Activated T-cell treated with anti-CD3 and anti-CD28 coated beads, Interleukin-2, amount 50 U/mL, for 72 hours (primary cell): ENCODE results near the gene TNS3. TPM values are rescaled to one million over a fixed set of nuclear protein-coding genes. Genes with fewer than 3 reads are reported as not detected.
A peak's percentile ranks its signal among the peaks of the same experiment; 100 is the strongest.
"Not testable (repeated sequence)": the region's sequence is repeated elsewhere in the genome, so short reads cannot be mapped to it uniquely, and the experiment has no call there.

ENCODE experiments used
- ATAC-seq, 2 donors: fragments of 150-1000 bp; cut with Tn5 transposase; replicated peaks in 1 of 2; 2 replicates each; pipeline ENCODE4 v1.10.0; 2021; ENCODE audit warnings: moderate library complexity in 2 of 2, mild to moderate bottlenecking in 1 of 2
- DNase-seq, 2 donors: peaks; one replicate each; pipeline ENCODE4 v3.0.0; 2021 to 2022; ENCODE audit warnings: mixed read lengths in 1 of 2
- H3K27ac Mint-ChIP-seq: one replicate; pipeline ENCODE4 v1.8.0; 2022; ENCODE audit warnings: mild to moderate bottlenecking, moderate library complexity, mixed read lengths
- H3K27me3 Mint-ChIP-seq: one replicate; pipeline ENCODE4 v1.8.0; 2022; ENCODE audit warnings: low read depth, mixed read lengths
- H3K36me3 Mint-ChIP-seq, 2 donors: one replicate each; pipeline ENCODE4 v1.8.0; 2022; ENCODE audit warnings: mixed read lengths in 2 of 2, mild to moderate bottlenecking in 1 of 2; ENCODE audit not compliant: insufficient read depth in 2 of 2
- H3K4me1 Mint-ChIP-seq: one replicate; pipeline ENCODE4 v1.8.0; 2022; ENCODE audit warnings: low read depth, mixed read lengths
- H3K4me3 Mint-ChIP-seq, 2 donors: one replicate each; pipeline ENCODE4 v1.8.0; 2022; ENCODE audit warnings: mild to moderate bottlenecking in 2 of 2, mixed read lengths in 2 of 2, moderate library complexity in 2 of 2
- H3K9me3 Mint-ChIP-seq, 2 donors: one replicate each; pipeline ENCODE4 v1.8.0; 2022; ENCODE audit warnings: mixed read lengths in 2 of 2
- total RNA-seq, 2 donors: library from RNA; stranded (reverse); gene quantifications; one replicate each; pipeline ENCODE4 v1.2.3, GENCODE V29; 2022

Gene TNS3
- total RNA-seq, 2 donors from 2014 or later: 0.29 to 1.2 TPM

- Mint-ChIP-seq H3K36me3 (peaks cover 0 to 2% of the 10 kb centered on the region in 2 donors), H3K4me3 (no peak overlapping the region), H3K27me3 (no peaks in the 10 kb centered on the region), H3K9me3 (peaks cover 0 to 4% of the 10 kb centered on the region in 2 donors), H3K4me1 (no peaks in the 10 kb centered on the region), H3K27ac (no peak overlapping the region)
- DNase-seq: no peak
- no peak for ATAC-seq
These were observed 319.0 kb downstream of the TNS3 start for GRCh38 chr7:47262881-47263280.

DNA sequence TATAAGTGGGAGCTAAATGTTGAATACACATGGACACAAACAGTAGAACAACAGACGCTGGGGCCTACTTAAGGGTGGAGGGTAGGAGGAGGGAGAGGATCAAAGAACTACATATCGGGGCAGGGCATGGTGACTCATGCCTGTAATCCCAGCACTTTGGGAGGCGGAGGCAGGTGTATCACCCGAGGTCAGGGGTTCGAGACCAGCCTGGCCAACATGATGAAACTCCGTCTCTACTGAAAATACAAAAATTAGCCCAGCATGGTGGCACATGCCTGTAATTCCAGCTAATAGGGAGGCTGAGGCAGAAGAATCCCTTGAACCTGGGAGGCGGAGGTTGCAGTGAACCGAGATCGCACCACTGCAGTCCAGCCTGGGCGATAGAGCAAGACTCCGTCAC, 319.8 kb downstream of the TNS3 start:
- not testable (repeated sequence) for ATAC-seq

GRCh38 chr7:47260270-47260669, 321.6 kb downstream of the TNS3 start:
- Mint-ChIP-seq H3K4me1 (no peaks in the 10 kb centered on the region), H3K27ac (no peak overlapping the region), H3K27me3 (peaks cover 17% of the 10 kb centered on the region), H3K36me3 (peaks cover 0 to 2% of the 10 kb centered on the region in 2 donors), H3K9me3 (peaks cover 0 to 4% of the 10 kb centered on the region in 2 donors), H3K4me3 (no peak overlapping the region)
- DNase-seq: no peak
- no peak for ATAC-seq

More for the DNA sequence above, 319.8 kb downstream of the TNS3 start:
- not testable (repeated sequence) for H3K4me3 Mint-ChIP-seq, H3K36me3 Mint-ChIP-seq, DNase-seq, H3K27ac Mint-ChIP-seq, H3K4me1 Mint-ChIP-seq, H3K9me3 Mint-ChIP-seq, H3K27me3 Mint-ChIP-seq

GRCh38 chr7:47259682-47260081, 322.2 kb downstream of the TNS3 start:
- DNase-seq: no peak
- H3K4me3 Mint-ChIP-seq: no peak overlapping the region
- H3K4me1 Mint-ChIP-seq: peaks cover 2% of the 10 kb centered on the region
- H3K27ac Mint-ChIP-seq: no peak overlapping the region
- H3K27me3 Mint-ChIP-seq: peaks cover 20% of the 10 kb centered on the region
- peaks cover 0 to 4% of the 10 kb centered on the region in 2 donors for H3K9me3 Mint-ChIP-seq
- peaks cover 0 to 2% of the 10 kb centered on the region in 2 donors for H3K36me3 Mint-ChIP-seq
- no peak for ATAC-seq

- no peak overlapping the region for H3K4me3 Mint-ChIP-seq
- no peak for DNase-seq
- no peak overlapping the region for H3K27ac Mint-ChIP-seq
These were observed 323.1 kb downstream of the TNS3 start for GRCh38 chr7:47258798-47259197.

GRCh38 chr7:47256016-47256415, 325.9 kb downstream of the TNS3 start:
- Mint-ChIP-seq H3K9me3 (peaks cover 0 to 4% of the 10 kb centered on the region in 2 donors), H3K4me3 (no peak overlapping the region), H3K27me3 (peaks cover 28% of the 10 kb centered on the region), H3K27ac (no peak overlapping the region), H3K4me1 (peaks cover 5% of the 10 kb centered on the region), H3K36me3 (peaks cover 0 to 2% of the 10 kb centered on the region in 2 donors)
- DNase-seq (no peak), ATAC-seq (no peak)

More at GRCh38 chr7:47258798-47259197, 323.1 kb downstream of the TNS3 start:
- peaks cover 22% of the 10 kb centered on the region for H3K27me3 Mint-ChIP-seq
- H3K36me3 Mint-ChIP-seq: peaks cover 0 to 2% of the 10 kb centered on the region in 2 donors
- peaks cover 0 to 4% of the 10 kb centered on the region in 2 donors for H3K9me3 Mint-ChIP-seq
- no peak for ATAC-seq
- H3K4me1 Mint-ChIP-seq: peaks cover 5% of the 10 kb centered on the region

DNA sequence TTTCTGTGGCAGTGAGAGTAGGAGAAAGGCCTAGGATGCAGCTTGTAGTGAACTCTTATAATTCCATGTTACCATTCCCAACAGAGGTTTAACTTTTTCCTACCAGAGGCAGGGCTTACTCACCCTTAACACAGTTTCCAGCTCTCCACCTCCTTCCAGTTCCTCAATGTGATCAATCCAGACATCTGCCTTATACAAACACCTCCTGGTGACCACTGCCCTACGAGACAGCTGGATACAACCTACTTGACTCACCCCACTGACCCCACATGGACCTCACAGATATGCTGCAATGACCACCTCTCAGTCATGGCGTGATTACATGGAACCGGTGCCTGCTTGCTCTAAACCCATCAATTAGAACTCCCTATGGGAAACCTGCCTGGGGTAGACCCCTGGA, 326.5 kb downstream of the TNS3 start:
- Mint-ChIP-seq H3K27ac (no peak overlapping the region), H3K27me3 (peaks cover 28% of the 10 kb centered on the region), H3K4me1 (peaks cover 5% of the 10 kb centered on the region), H3K4me3 (no peak overlapping the region), H3K9me3 (peaks cover 0 to 4% of the 10 kb centered on the region in 2 donors), H3K36me3 (peaks cover 0 to 2% of the 10 kb centered on the region in 2 donors)
- DNase-seq (no peak), ATAC-seq (no peak)

DNA sequence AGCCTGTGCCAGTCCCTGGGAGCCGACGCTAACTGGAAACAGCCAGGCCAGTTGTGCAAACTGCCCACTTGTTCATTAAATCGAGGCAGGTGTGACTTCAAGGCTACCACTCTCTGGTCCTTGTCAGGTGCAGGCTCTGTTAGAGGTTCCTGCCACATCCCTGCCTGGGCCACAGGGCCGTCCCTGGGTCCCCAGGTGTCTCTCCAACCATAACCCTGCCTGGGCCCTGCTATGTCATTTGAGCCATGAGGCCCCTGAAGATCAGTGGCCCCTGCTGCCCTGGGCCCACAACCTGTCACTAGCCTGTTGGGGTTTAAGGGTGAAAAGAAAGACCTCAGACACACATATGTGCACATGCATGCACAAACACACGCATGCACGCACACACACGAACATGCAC, 326.9 kb downstream of the TNS3 start:
- H3K36me3 Mint-ChIP-seq: no peaks in the 10 kb centered on the region
- H3K4me1 Mint-ChIP-seq: peaks cover 5% of the 10 kb centered on the region
- no peak for ATAC-seq
- H3K27ac Mint-ChIP-seq: no peak overlapping the region
- peak overlapping the region in 1 of 2 donors; percentile 71 for H3K4me3 Mint-ChIP-seq
- peaks cover 28% of the 10 kb centered on the region for H3K27me3 Mint-ChIP-seq
- H3K9me3 Mint-ChIP-seq: no peaks in the 10 kb centered on the region
- DNase-seq: no peak

- H3K27ac Mint-ChIP-seq: no peak overlapping the region
- H3K36me3 Mint-ChIP-seq: no peaks in the 10 kb centered on the region
- DNase-seq (peak; percentile 54 to 68), ATAC-seq (peak; percentile 82 to 85)
- H3K4me1 Mint-ChIP-seq: peaks cover 5% of the 10 kb centered on the region
- H3K9me3 Mint-ChIP-seq: no peaks in the 10 kb centered on the region
- peak overlapping the region; percentile 64 to 71 for H3K4me3 Mint-ChIP-seq
- peaks cover 33% of the 10 kb centered on the region for H3K27me3 Mint-ChIP-seq
These were observed 327.6 kb downstream of the TNS3 start for GRCh38 chr7:47254081-47254977.

DNA sequence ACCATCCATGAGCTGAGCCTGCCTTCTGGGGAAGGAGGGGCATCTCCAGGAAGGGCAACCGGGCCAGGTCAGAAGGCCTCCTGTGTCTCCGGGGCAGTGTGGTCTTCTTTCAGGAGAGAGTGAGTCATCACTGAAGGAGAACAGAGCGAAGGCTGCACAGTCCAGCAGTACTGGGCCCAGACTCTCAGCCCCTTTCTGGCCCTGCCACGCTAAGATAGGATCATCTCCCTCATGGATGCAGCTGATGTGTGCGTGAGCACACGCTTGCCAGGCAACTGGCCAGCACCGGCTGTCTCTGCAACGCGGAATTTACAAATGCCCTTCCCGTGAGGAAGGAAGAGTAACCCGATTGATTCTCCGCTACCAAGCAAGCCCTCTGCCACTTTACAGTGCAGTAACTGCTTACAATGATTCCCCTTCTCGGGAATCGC, 328.2 kb downstream of the TNS3 start:
- Mint-ChIP-seq H3K27ac (no peak overlapping the region), H3K9me3 (no peaks in the 10 kb centered on the region), H3K4me3 (peak overlapping the region in 1 of 2 donors; percentile 55), H3K27me3 (peaks cover 33% of the 10 kb centered on the region), H3K36me3 (no peaks in the 10 kb centered on the region), H3K4me1 (peaks cover 5% of the 10 kb centered on the region)
- DNase-seq (no peak), ATAC-seq (peak; percentile 19 to 31)

DNA sequence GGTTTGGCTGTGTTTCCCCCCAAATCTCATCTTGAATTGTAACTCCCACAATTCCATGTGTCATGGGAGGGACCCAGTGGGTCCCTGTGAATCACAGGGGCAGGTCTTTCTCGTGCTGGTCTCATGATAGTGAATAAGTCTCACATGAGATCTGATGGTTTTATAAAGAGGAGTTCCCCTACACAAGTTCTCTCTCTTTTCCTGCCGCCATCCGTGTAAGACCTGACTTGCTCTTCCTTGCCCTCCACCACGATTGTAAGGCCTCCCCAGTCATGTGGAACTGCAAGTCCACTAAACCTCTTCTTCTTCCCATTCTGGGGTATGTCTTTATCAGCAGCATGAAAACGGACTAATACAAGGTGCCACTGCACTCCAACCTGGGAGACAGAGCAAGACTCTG, 329.2 kb downstream of the TNS3 start:
- ATAC-seq (no peak), DNase-seq (no peak)
- H3K4me3 Mint-ChIP-seq: no peak overlapping the region
- H3K27ac Mint-ChIP-seq: no peak overlapping the region
- H3K27me3 Mint-ChIP-seq: peaks cover 33% of the 10 kb centered on the region
- no peaks in the 10 kb centered on the region for H3K36me3 Mint-ChIP-seq
- no peaks in the 10 kb centered on the region for H3K9me3 Mint-ChIP-seq
- H3K4me1 Mint-ChIP-seq: peaks cover 5% of the 10 kb centered on the region

- ATAC-seq: no peak
- H3K27me3 Mint-ChIP-seq: peaks cover 13% of the 10 kb centered on the region
- H3K27ac Mint-ChIP-seq: no peak overlapping the region
- H3K4me3 Mint-ChIP-seq: no peak overlapping the region
- no peaks in the 10 kb centered on the region for H3K36me3 Mint-ChIP-seq
- no peaks in the 10 kb centered on the region for H3K9me3 Mint-ChIP-seq
- DNase-seq: no peak
- H3K4me1 Mint-ChIP-seq: no peaks in the 10 kb centered on the region
These were observed 332.6 kb downstream of the TNS3 start for GRCh38 chr7:47249361-47249760.

GRCh38 chr7:47248797-47249196, 333.1 kb downstream of the TNS3 start:
- no peak overlapping the region for H3K27ac Mint-ChIP-seq

More at GRCh38 chr7:47248797-47249196, 333.1 kb downstream of the TNS3 start:
- Mint-ChIP-seq H3K4me3 (no peak overlapping the region), H3K27me3 (peaks cover 11% of the 10 kb centered on the region), H3K9me3 (no peaks in the 10 kb centered on the region), H3K4me1 (no peaks in the 10 kb centered on the region), H3K36me3 (no peaks in the 10 kb centered on the region)
- ATAC-seq: no peak
- DNase-seq: no peak
